NCI-H2196 treated with DMSO at 0.1 percent for 48 hours (cell line): ENCODE results near the gene ZRANB1.
"Not testable (repeated sequence)": the region's sequence is repeated elsewhere in the genome, so short reads cannot be mapped to it uniquely, and the experiment has no call there.

Experiments
- DNase-seq: peaks from one replicate; lab custom pipeline; 2025; ENCODE audit not compliant: unreplicated experiment; lab: John Stamatoyannopoulos, UW

The ZRANB1 gene

DNA sequence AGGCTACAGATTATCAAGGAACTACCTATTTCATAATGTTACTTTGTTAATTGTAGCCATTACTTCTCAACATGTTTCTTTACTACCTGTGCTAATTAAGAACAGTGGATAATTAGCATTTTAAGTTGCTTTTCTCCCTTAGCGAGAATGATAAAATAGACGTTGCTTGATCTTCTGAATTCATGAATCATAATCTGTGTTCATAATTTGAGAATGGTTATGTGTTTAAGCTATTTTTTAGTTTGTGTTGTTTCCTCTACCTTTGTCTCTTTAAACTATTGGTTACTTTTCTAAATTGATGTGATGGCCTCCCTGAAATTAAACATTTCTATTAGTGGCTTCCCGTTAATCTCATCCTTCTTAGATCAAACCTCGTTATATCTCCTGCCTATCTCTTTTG lies at the start of gene ZRANB1:
Gene ZRANB1 (plus strand): TSS at position 301 of the 400 bp plus-strand sequence. CDS start 371 bp downstream, outside the sequence.
- no peak for DNase-seq

- DNase-seq: no peak
Measured at GRCh38 chr10:124892905-124893304, 49.0 kb upstream of the ZRANB1 start.

GRCh38 chr10:124894569-124895215 lies 47.2 kb upstream of the ZRANB1 start:
- DNase-seq: no peak

DNA sequence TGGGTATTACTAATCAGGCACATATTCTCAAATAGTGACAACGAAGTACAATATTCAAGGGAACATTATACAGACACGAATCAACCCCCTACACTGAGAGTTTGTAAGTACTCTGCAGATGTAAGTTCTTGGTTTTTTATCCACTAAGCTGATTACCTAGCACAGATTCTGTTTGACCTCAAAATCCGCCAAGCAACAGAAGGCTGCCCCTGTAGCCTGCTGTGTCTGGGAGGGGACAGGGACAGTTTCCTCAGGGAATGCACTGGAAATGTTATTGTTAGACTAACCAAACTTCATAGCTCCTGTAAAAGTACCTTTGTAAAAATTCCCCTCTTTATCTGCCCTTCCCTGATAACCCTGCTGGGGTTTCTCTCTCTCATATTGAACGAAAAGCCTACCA lies 45.2 kb upstream of the ZRANB1 start:
- DNase-seq: no peak

GRCh38 chr10:124898471-124898870 lies 43.5 kb upstream of the ZRANB1 start:
- DNase-seq: no peak

GRCh38 chr10:124899151-124899550 lies 42.8 kb upstream of the ZRANB1 start:
- DNase-seq: no peak

GRCh38 chr10:124902462-124902861 lies 39.5 kb upstream of the ZRANB1 start:
- no peak for DNase-seq

- DNase-seq: no peak
Measured at GRCh38 chr10:124903111-124903510, 38.8 kb upstream of the ZRANB1 start.

- no peak for DNase-seq
Measured at GRCh38 chr10:124904796-124905195, 37.1 kb upstream of the ZRANB1 start.

- no peak for DNase-seq
Measured at GRCh38 chr10:124906551-124907001, 35.3 kb upstream of the ZRANB1 start.

DNA sequence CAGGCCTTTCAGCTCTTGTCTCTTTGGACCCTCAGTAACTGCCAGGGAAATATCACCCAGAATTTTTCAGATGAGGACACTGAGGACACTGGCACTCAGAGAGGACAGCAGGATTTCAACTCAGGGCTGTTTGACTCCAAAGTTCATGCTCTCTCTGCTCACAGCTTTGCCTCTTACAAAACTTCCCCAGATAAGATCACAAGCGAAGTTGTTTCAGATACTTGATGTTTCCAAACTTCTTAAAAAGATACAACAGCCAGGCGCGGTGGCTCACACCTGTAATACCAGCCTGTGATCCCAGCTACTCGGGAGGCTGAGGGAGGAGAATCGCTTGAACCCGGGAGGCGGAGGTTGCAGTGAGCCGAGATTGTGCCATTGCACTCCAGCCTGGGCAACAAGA lies 32.4 kb upstream of the ZRANB1 start:
- DNase-seq: no peak

- no peak for DNase-seq
Measured at GRCh38 chr10:124911124-124912067, 30.5 kb upstream of the ZRANB1 start.

- no peak for DNase-seq
Measured at GRCh38 chr10:124912101-124912886, 29.6 kb upstream of the ZRANB1 start.

DNA sequence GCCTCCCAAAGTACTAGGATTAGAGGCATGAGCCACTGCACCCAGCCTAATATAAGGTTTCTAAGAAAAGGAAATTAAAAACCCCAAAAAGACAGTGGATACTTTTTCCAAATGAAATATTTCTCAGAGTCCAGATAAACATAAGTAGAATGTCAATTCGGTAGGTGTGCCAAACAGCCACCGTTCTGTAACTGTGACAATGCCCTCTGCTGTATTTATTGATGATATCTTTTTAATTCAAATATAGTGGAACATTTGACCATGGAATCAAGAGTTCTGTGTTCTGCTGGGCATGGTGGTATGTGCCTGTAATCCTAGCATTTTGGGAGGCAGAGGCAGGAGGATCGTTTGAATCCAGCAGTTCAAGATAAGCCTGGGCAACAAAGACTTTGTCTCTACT lies 28.8 kb upstream of the ZRANB1 start:
- DNase-seq: no peak

GRCh38 chr10:124914398-124914797 lies 27.5 kb upstream of the ZRANB1 start:
- DNase-seq: not testable (repeated sequence)

DNA sequence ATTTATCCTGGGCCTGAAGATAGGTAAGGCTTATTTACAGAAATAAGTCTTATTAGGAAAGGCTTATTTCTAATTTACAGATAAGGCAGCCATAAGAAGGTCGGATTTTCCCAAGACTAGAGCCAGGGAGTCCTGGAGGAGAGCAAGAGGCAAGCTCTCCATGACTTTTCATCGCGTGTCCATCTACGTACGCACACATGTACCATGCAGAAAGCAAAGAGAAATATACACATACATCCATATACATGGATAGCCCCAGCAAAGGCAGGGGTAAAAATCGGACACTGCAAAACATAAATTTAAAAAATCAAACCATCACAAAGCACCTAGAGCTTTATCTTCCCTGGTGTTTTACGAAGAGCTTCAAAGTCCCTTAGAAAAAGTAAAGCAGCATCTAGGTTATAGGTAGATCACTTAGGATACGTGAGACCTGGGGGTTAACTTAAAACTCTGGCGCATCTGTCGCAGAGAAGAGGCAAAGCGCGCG lies 25.8 kb upstream of the ZRANB1 start:
- DNase-seq: no peak

DNA sequence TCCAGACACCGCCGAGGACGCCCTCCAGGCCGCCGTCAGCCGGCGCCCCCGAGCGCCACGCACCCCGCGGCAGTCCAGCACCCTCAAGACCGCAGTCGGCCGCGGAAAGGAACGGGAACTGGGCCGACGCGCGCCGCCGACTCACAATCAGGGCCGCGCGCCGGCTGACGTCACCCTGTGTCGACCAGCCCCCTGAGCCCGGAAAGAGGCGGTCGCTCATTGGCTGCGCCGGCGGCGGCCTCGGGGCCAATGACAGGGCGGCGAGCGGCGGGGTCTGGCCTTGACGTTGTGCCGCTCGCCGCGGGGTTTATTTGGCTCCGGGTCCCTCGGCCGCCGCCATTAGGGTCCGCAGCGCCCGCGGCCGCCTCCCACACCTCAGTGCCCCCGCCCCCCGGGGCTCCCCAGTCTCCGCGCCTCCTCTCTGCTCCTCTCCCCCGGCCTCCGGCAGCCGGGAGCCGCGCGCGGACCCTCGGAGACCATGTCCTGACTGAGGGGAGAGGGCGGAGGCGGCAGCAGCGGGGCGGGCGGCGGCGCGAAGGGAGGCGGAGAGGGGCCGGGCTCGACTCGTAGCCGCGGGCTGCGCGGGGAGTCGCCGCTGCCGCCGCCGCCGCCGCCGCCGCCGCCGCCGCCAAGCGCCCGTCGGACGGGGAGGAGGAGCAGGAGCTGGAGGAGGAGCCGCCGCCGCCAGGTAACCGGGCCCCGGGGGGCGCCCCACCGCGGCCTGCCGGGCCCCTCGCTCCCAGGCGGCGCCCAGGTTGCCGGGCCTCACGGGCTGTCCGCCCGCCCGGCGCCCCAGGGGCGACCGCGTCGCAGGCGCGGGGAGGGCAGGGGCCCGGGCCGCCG lies 25.1 kb upstream of the ZRANB1 start:
- peak; percentile 64 for DNase-seq

DNA sequence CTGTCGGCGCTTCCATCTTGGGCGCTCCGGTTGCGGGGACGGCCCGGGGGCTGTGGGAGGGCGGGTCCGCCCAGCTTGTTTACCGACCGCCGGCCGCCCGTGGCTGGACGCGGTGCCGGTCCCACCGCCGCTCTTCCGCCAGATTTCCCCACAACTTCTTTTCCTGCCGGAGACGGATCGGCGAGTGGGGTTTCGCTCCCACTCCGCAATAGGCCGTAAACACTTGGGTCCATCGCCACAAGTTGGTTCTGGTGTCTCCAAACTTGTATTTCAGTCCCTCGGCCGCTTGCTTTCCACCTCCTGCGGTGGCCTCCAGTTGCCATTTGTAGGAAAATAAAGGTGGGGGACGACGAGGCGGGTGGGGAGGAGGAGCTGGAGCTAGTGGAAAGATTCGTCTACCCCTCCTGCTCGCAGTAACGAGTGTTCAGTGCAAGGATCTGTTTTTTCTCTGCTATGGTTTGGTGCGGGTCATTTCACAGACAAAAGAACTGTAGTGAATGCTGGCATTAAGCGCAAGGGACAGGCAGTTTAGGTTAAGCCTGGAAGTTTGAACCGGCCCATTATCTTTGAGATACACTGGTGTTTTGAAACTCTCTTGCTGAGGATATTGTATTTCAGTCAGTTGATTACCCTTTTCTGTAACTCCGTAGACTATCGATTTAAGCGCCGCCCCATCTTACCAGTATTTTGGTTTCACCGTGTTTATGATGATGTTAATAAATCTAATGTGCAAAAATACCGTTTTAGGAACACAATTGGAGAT lies 24.3 kb upstream of the ZRANB1 start:
- DNase-seq: no peak

- DNase-seq: no peak
Measured at GRCh38 chr10:124918191-124918830, 23.6 kb upstream of the ZRANB1 start.
